ENCODE results near the gene SBF2.
"Not testable (repeated sequence)": the region's sequence is repeated elsewhere in the genome, so short reads cannot be mapped to it uniquely, and the experiment has no call there.

Gene SBF2

GRCh38 chr11:10275714-10276113, 18.3 kb downstream of the SBF2 start:
- Histone ChIP-seq H3K27me3 (ENCODE audit: control insufficient read depth, insufficient read depth, low read length) (no peaks in the 10 kb centered on the region), H3K27ac (ENCODE audit: low read depth, low read length) (no peak overlapping the region), H3K9me3 (ENCODE audit: control insufficient read depth, insufficient read depth, low read length) (no peaks in the 10 kb centered on the region), H3K4me1 (ENCODE audit: control insufficient read depth, insufficient read depth, low read length) (peaks cover 9% of the 10 kb centered on the region; the same call in 1 of the 2 replicates), H3K4me3 (ENCODE audit: low read depth, low read length) (no peak overlapping the region), H3K36me3 (ENCODE audit: control insufficient read depth, insufficient read depth, low read length) (no peaks in the 10 kb centered on the region), H3K9ac (ENCODE audit: low read depth, low read length) (no peak overlapping the region)

- no peak overlapping the region for H3K4me3 ChIP-seq (ENCODE audit: low read depth, low read length)
Observed at GRCh38 chr11:10274726-10275125, 19.3 kb downstream of the SBF2 start.

GRCh38 chr11:10273738-10274137, 20.3 kb downstream of the SBF2 start:
- H3K9ac ChIP-seq (ENCODE audit: low read depth, low read length), result no peak overlapping the region
- H3K27ac ChIP-seq (ENCODE audit: low read depth, low read length), result no peak overlapping the region
- no peaks in the 10 kb centered on the region for H3K27me3 ChIP-seq (ENCODE audit: control insufficient read depth, insufficient read depth, low read length)
- peaks cover 9% of the 10 kb centered on the region; the same call in 1 of the 2 replicates for H3K4me1 ChIP-seq (ENCODE audit: control insufficient read depth, insufficient read depth, low read length)
- no peaks in the 10 kb centered on the region for H3K36me3 ChIP-seq (ENCODE audit: control insufficient read depth, insufficient read depth, low read length)
- no peaks in the 10 kb centered on the region for H3K9me3 ChIP-seq (ENCODE audit: control insufficient read depth, insufficient read depth, low read length)
- no peak overlapping the region for H3K4me3 ChIP-seq (ENCODE audit: low read depth, low read length)

More at GRCh38 chr11:10274726-10275125, 19.3 kb downstream of the SBF2 start:
- Histone ChIP-seq H3K36me3 (ENCODE audit: control insufficient read depth, insufficient read depth, low read length) (no peaks in the 10 kb centered on the region), H3K27ac (ENCODE audit: low read depth, low read length) (no peak overlapping the region), H3K9ac (ENCODE audit: low read depth, low read length) (no peak overlapping the region), H3K4me1 (ENCODE audit: control insufficient read depth, insufficient read depth, low read length) (peaks cover 9% of the 10 kb centered on the region; the same call in 1 of the 2 replicates), H3K9me3 (ENCODE audit: control insufficient read depth, insufficient read depth, low read length) (no peaks in the 10 kb centered on the region), H3K27me3 (ENCODE audit: control insufficient read depth, insufficient read depth, low read length) (no peaks in the 10 kb centered on the region)

- Histone ChIP-seq H3K4me1 (ENCODE audit: control insufficient read depth, insufficient read depth, low read length) (peaks cover 5% of the 10 kb centered on the region; the same call in 1 of the 2 replicates), H3K4me3 (ENCODE audit: low read depth, low read length) (no peak overlapping the region), H3K27me3 (ENCODE audit: control insufficient read depth, insufficient read depth, low read length) (no peaks in the 10 kb centered on the region), H3K9me3 (ENCODE audit: control insufficient read depth, insufficient read depth, low read length) (no peaks in the 10 kb centered on the region), H3K27ac (ENCODE audit: low read depth, low read length) (no peak overlapping the region), H3K36me3 (ENCODE audit: control insufficient read depth, insufficient read depth, low read length) (no peaks in the 10 kb centered on the region), H3K9ac (ENCODE audit: low read depth, low read length) (no peak overlapping the region)
Observed at GRCh38 chr11:10272132-10272531, 21.9 kb downstream of the SBF2 start.

- no peaks in the 10 kb centered on the region for H3K9me3 ChIP-seq (ENCODE audit: control insufficient read depth, insufficient read depth, low read length)
- H3K9ac ChIP-seq (ENCODE audit: low read depth, low read length), result no peak overlapping the region
- no peak overlapping the region for H3K27ac ChIP-seq (ENCODE audit: low read depth, low read length)
- no peak overlapping the region for H3K4me3 ChIP-seq (ENCODE audit: low read depth, low read length)
- H3K4me1 ChIP-seq (ENCODE audit: control insufficient read depth, insufficient read depth, low read length), result no peaks in the 10 kb centered on the region
- H3K36me3 ChIP-seq (ENCODE audit: control insufficient read depth, insufficient read depth, low read length), result no peaks in the 10 kb centered on the region
- H3K27me3 ChIP-seq (ENCODE audit: control insufficient read depth, insufficient read depth, low read length), result no peaks in the 10 kb centered on the region
Observed at GRCh38 chr11:10268746-10269488, 25.1 kb downstream of the SBF2 start.

GRCh38 chr11:10267821-10268220, 26.2 kb downstream of the SBF2 start:
- Histone ChIP-seq H3K9ac (ENCODE audit: low read depth, low read length) (no peak overlapping the region), H3K4me1 (ENCODE audit: control insufficient read depth, insufficient read depth, low read length) (no peaks in the 10 kb centered on the region), H3K36me3 (ENCODE audit: control insufficient read depth, insufficient read depth, low read length) (no peaks in the 10 kb centered on the region), H3K27ac (ENCODE audit: low read depth, low read length) (no peak overlapping the region), H3K4me3 (ENCODE audit: low read depth, low read length) (no peak overlapping the region), H3K27me3 (ENCODE audit: control insufficient read depth, insufficient read depth, low read length) (no peaks in the 10 kb centered on the region), H3K9me3 (ENCODE audit: control insufficient read depth, insufficient read depth, low read length) (no peaks in the 10 kb centered on the region)

- no peak overlapping the region for H3K9ac ChIP-seq (ENCODE audit: low read depth, low read length)
- no peaks in the 10 kb centered on the region for H3K9me3 ChIP-seq (ENCODE audit: control insufficient read depth, insufficient read depth, low read length)
- H3K36me3 ChIP-seq (ENCODE audit: control insufficient read depth, insufficient read depth, low read length), result no peaks in the 10 kb centered on the region
- H3K27ac ChIP-seq (ENCODE audit: low read depth, low read length), result no peak overlapping the region
- no peaks in the 10 kb centered on the region for H3K4me1 ChIP-seq (ENCODE audit: control insufficient read depth, insufficient read depth, low read length)
- no peaks in the 10 kb centered on the region for H3K27me3 ChIP-seq (ENCODE audit: control insufficient read depth, insufficient read depth, low read length)
- H3K4me3 ChIP-seq (ENCODE audit: low read depth, low read length), result no peak overlapping the region
Observed at GRCh38 chr11:10265936-10266335, 28.1 kb downstream of the SBF2 start.

- not testable (repeated sequence) for H3K4me1 ChIP-seq (ENCODE audit: control insufficient read depth, insufficient read depth, low read length); H3K9ac ChIP-seq (ENCODE audit: low read depth, low read length); H3K36me3 ChIP-seq (ENCODE audit: control insufficient read depth, insufficient read depth, low read length); H3K27me3 ChIP-seq (ENCODE audit: control insufficient read depth, insufficient read depth, low read length); H3K9me3 ChIP-seq (ENCODE audit: control insufficient read depth, insufficient read depth, low read length); H3K4me3 ChIP-seq (ENCODE audit: low read depth, low read length); H3K27ac ChIP-seq (ENCODE audit: low read depth, low read length)
Observed at GRCh38 chr11:10264716-10265115, 29.3 kb downstream of the SBF2 start.

GRCh38 chr11:10263929-10264328, 30.1 kb downstream of the SBF2 start:
- no peaks in the 10 kb centered on the region for H3K9me3 ChIP-seq (ENCODE audit: control insufficient read depth, insufficient read depth, low read length)
- H3K9ac ChIP-seq (ENCODE audit: low read depth, low read length), result no peak overlapping the region
- H3K27ac ChIP-seq (ENCODE audit: low read depth, low read length), result no peak overlapping the region
- no peaks in the 10 kb centered on the region for H3K36me3 ChIP-seq (ENCODE audit: control insufficient read depth, insufficient read depth, low read length)
- H3K4me1 ChIP-seq (ENCODE audit: control insufficient read depth, insufficient read depth, low read length), result no peaks in the 10 kb centered on the region; the same call in 1 of the 2 replicates
- H3K27me3 ChIP-seq (ENCODE audit: control insufficient read depth, insufficient read depth, low read length), result no peaks in the 10 kb centered on the region
- no peak overlapping the region for H3K4me3 ChIP-seq (ENCODE audit: low read depth, low read length)

- H3K27me3 ChIP-seq (ENCODE audit: control insufficient read depth, insufficient read depth, low read length), result no peaks in the 10 kb centered on the region
- no peaks in the 10 kb centered on the region for H3K36me3 ChIP-seq (ENCODE audit: control insufficient read depth, insufficient read depth, low read length)
- H3K9ac ChIP-seq (ENCODE audit: low read depth, low read length), result no peak overlapping the region
- peaks cover 3% of the 10 kb centered on the region; the same call in 1 of the 2 replicates for H3K4me1 ChIP-seq (ENCODE audit: control insufficient read depth, insufficient read depth, low read length)
- H3K4me3 ChIP-seq (ENCODE audit: low read depth, low read length), result no peak overlapping the region
- no peaks in the 10 kb centered on the region for H3K9me3 ChIP-seq (ENCODE audit: control insufficient read depth, insufficient read depth, low read length)
- H3K27ac ChIP-seq (ENCODE audit: low read depth, low read length), result no peak overlapping the region
Observed at GRCh38 chr11:10261821-10262220, 32.2 kb downstream of the SBF2 start.

- Histone ChIP-seq H3K9ac (ENCODE audit: low read depth, low read length) (no peak overlapping the region), H3K27ac (ENCODE audit: low read depth, low read length) (peak overlapping the region; percentile 45), H3K4me1 (ENCODE audit: control insufficient read depth, insufficient read depth, low read length) (peaks cover 3% of the 10 kb centered on the region; the same call in 1 of the 2 replicates), H3K9me3 (ENCODE audit: control insufficient read depth, insufficient read depth, low read length) (no peaks in the 10 kb centered on the region), H3K27me3 (ENCODE audit: control insufficient read depth, insufficient read depth, low read length) (no peaks in the 10 kb centered on the region), H3K36me3 (ENCODE audit: control insufficient read depth, insufficient read depth, low read length) (no peaks in the 10 kb centered on the region), H3K4me3 (ENCODE audit: low read depth, low read length) (no peak overlapping the region)
Observed at GRCh38 chr11:10257478-10257877, 36.5 kb downstream of the SBF2 start.
